GM23248 (cell line): ENCODE results near the gene SLC6A11.

Source experiments
- EZH2 ChIP-seq: fragments of 200-600 bp; sonication (generic); IDR thresholded peaks from 2 replicates; pipeline ENCODE4 v1.6.1; 2018; ENCODE audit warnings: antibody characterized with exemption, mild to moderate bottlenecking; ENCODE audit not compliant: insufficient read depth, poor library complexity, severe bottlenecking
- EZH2phosphoT487 ChIP-seq: fragments of 200-600 bp; sonication (generic); IDR thresholded peaks from 2 replicates; pipeline ENCODE4 v1.6.1; 2018; ENCODE audit warnings: antibody characterized with exemption, moderate library complexity, mild to moderate bottlenecking, low read depth; ENCODE audit not compliant: insufficient read depth

- TF ChIP-seq EZH2: no peak
- TF ChIP-seq EZH2phosphoT487: no peak
These were observed 30.0 kb downstream of the SLC6A11 start for GRCh38 chr3:10845839-10846656.
